Trophoblast cell (in vitro differentiated cells and primary cell): ENCODE measurements around the gene SPATA2L.

Experiments used
- DNase-seq, 2 donors: peaks; one replicate each; pipeline ENCODE4 v3.0.0-alpha.2; 2016
- H2AFZ ChIP-seq: 2 replicates; pipeline ENCODE4 v1.6.1; 2013; ENCODE audit warnings: low read length, moderate library complexity, mild to moderate bottlenecking; ENCODE audit not compliant: insufficient read depth, poor library complexity
- H2AK5ac ChIP-seq: 2 replicates; pipeline ENCODE4 v1.6.1; 2013; ENCODE audit warnings: mild to moderate bottlenecking, low read length
- H2BK120ac ChIP-seq: 2 replicates; pipeline ENCODE4 v1.6.1; 2013; ENCODE audit warnings: low read length, mild to moderate bottlenecking, moderate library complexity; ENCODE audit not compliant: insufficient read depth, poor library complexity
- H2BK12ac ChIP-seq: 2 replicates; pipeline ENCODE4 v1.6.1; 2013; ENCODE audit warnings: mild to moderate bottlenecking, low read length, moderate library complexity
- H2BK5ac ChIP-seq: 2 replicates; pipeline ENCODE4 v1.6.1; 2013; ENCODE audit warnings: low read length, low read depth, moderate library complexity, mild to moderate bottlenecking; ENCODE audit not compliant: poor library complexity
- H3K14ac ChIP-seq: 2 replicates; pipeline ENCODE4 v1.6.1; 2013; ENCODE audit warnings: mild to moderate bottlenecking, low read length
- H3K18ac ChIP-seq: 2 replicates; pipeline ENCODE4 v1.6.1; 2013; ENCODE audit warnings: mild to moderate bottlenecking, low read length
- H3K23ac ChIP-seq: 2 replicates; pipeline ENCODE4 v1.6.1; 2013; ENCODE audit warnings: low read length
- H3K27ac ChIP-seq: 2 replicates; pipeline ENCODE4 v1.5.1; 2013; ENCODE audit warnings: low read depth, mild to moderate bottlenecking, inconsistent platforms, low read length, moderate library complexity
- H3K27me3 ChIP-seq: 2 replicates; pipeline ENCODE4 v1.6.1; 2013; ENCODE audit warnings: inconsistent platforms, mild to moderate bottlenecking, low read length, moderate library complexity; ENCODE audit not compliant: insufficient read depth
- H3K36me3 ChIP-seq, 2 experiments: 1 replicate in 1 of 2; 2 replicates in 1 of 2; pipeline ENCODE4 v1.6.1; 2013; ENCODE audit warnings: low read length in 2 of 2, mild to moderate bottlenecking in 2 of 2, moderate library complexity in 1 of 2; ENCODE audit not compliant: insufficient read depth in 2 of 2, control insufficient read depth in 1 of 2
- H3K4ac ChIP-seq: 2 replicates; pipeline ENCODE4 v1.6.1; 2013; ENCODE audit warnings: low read depth, mild to moderate bottlenecking, low read length, moderate library complexity
- H3K4me1 ChIP-seq, 2 experiments: 1 replicate in 1 of 2; 2 replicates in 1 of 2; pipeline ENCODE4 v1.6.1; 2013; ENCODE audit warnings: low read length in 2 of 2, mild to moderate bottlenecking in 2 of 2, moderate library complexity in 1 of 2; ENCODE audit not compliant: insufficient read depth in 2 of 2, control insufficient read depth in 1 of 2
- H3K4me2 ChIP-seq: 2 replicates; pipeline ENCODE4 v1.6.1; 2013; ENCODE audit warnings: inconsistent platforms, mild to moderate bottlenecking, low read length, moderate library complexity
- H3K4me3 ChIP-seq: 2 replicates; pipeline ENCODE4 v1.5.1; 2013; ENCODE audit warnings: mild to moderate bottlenecking, low read depth, low read length, inconsistent platforms
- H3K79me1 ChIP-seq: one replicate; pipeline ENCODE4 v1.6.1; 2013; ENCODE audit warnings: low read length
- H3K79me2 ChIP-seq: 2 replicates; pipeline ENCODE4 v1.6.1; 2013; ENCODE audit warnings: low read length, mild to moderate bottlenecking; ENCODE audit not compliant: control insufficient read depth, insufficient read depth, poor library complexity
- H3K9ac ChIP-seq: 2 replicates; pipeline ENCODE4 v1.6.1; 2013; ENCODE audit warnings: mild to moderate bottlenecking, low read length
- H3K9me3 ChIP-seq: 2 replicates; pipeline ENCODE4 v1.6.1; 2013; ENCODE audit warnings: low read depth, mild to moderate bottlenecking, control low read depth, inconsistent platforms, low read length; ENCODE audit not compliant: insufficient read depth
- H4K12ac ChIP-seq: 2 replicates; pipeline ENCODE4 v1.6.1; 2013; ENCODE audit warnings: low read depth, mild to moderate bottlenecking, low read length, moderate library complexity
- H4K8ac ChIP-seq: 2 replicates; pipeline ENCODE4 v1.6.1; 2013; ENCODE audit warnings: low read depth, mild to moderate bottlenecking, low read length, moderate library complexity
- H4K91ac ChIP-seq: one replicate; pipeline ENCODE4 v1.6.1; 2013; ENCODE audit warnings: low read depth, mild to moderate bottlenecking, low read length, moderate library complexity
- WGBS: extraction: QIAGEN DNeasy Blood & Tissue Kit; methylation state at CpG from one replicate; pipeline ENCODE4 v1.1.7; 2013; ENCODE audit warnings: missing lambda C conversion rate; ENCODE audit not compliant: insufficient read length, insufficient coverage; ENCODE audit errors: extremely low coverage; 5-methylcytosine and 5-hydroxymethylcytosine counted together

Gene SPATA2L

DNA sequence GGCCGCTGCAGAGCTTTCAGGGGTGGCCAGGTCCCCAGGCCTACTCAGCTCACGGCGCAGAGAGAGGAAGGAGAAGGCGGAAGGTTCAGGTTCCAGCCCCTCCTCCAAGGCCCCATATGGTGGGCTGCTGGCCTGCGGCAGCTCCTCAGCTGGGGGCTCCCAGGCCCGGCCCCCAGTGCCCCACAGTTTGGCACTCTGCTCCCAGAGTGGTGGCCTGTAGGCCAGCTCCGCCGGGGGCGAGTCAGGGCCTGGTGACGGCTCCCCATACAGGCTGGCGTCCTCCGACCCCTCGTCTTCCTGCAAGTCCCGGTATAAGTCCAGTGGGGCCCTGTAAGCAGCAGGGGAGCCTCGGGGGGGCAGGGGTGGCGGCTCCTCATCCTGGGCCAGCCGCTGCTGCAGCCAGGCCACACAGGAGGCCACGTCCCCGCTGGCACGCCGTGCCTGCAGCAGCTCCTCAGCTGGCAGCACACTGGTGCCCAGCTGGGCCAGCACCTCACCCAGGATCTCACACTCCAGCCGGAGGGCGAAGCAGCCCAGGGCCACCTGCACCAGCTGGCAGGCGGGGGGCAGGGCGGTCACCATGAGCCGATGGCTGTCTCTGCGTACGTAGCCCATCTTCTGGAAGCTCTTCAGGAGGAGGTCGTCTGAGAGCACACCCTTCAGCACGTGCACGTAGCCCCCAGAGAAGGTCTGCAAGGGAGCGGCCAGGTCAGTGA lies 3.7 kb downstream of the SPATA2L start:
- no peak overlapping the region for H3K27ac ChIP-seq
- no peak overlapping the region for H3K18ac ChIP-seq
- peaks cover 11% of the 10 kb centered on the region for H3K79me1 ChIP-seq
- H3K4me2 ChIP-seq = no peak overlapping the region
- no peak overlapping the region for H3K4ac ChIP-seq
- no peak overlapping the region for H3K4me3 ChIP-seq
- peaks cover 48 to 50% of the 10 kb centered on the region in 2 experiments for H3K36me3 ChIP-seq
- no CpG with 5 or more reads among the region's 32 CpGs for WGBS
- H3K23ac ChIP-seq = no peak overlapping the region
- H3K14ac ChIP-seq = no peak overlapping the region
- H4K91ac ChIP-seq = no peak overlapping the region
- H3K27me3 ChIP-seq = no peaks in the 10 kb centered on the region
- no peak overlapping the region for H4K8ac ChIP-seq
- H2BK120ac ChIP-seq = no peak overlapping the region
- no peak overlapping the region for H2AFZ ChIP-seq
- DNase-seq = no peak
- no peak overlapping the region for H4K12ac ChIP-seq
- H2BK12ac ChIP-seq = no peak overlapping the region
- peaks cover 2% of the 10 kb centered on the region for H3K79me2 ChIP-seq
- H3K4me1 ChIP-seq = peaks cover 13 to 14% of the 10 kb centered on the region in 2 experiments
- H3K9me3 ChIP-seq = peaks cover 2% of the 10 kb centered on the region
- H2BK5ac ChIP-seq = no peak overlapping the region
- H3K9ac ChIP-seq = no peak overlapping the region
- H2AK5ac ChIP-seq = no peak overlapping the region

DNA sequence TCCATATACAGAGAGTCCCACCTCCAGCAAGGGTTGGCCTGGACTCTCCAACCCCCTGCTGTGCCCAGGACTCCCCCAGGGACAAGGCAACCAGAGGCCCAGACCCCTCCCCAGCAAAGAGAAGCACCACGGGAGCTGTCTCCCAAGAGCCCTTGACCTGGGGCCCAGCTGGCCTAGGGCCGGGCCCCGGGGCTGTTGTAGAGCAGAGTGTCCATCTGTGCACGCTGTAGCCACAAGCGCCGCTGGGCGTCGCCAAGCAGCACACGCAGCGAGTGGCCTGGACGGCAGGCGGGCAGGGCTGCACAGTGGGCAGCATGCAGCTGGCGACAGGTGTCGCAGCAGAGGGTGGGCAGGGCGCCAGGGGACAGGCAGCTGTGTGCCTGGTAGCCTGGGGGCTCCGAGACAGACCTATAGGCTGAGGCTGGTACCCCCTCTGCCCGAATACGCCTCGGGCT lies 4.3 kb downstream of the SPATA2L start:
- Histone ChIP-seq H3K36me3 (peaks cover 51 to 56% of the 10 kb centered on the region in 2 experiments), H2BK120ac (no peak overlapping the region), H3K9ac (no peak overlapping the region)

DNA sequence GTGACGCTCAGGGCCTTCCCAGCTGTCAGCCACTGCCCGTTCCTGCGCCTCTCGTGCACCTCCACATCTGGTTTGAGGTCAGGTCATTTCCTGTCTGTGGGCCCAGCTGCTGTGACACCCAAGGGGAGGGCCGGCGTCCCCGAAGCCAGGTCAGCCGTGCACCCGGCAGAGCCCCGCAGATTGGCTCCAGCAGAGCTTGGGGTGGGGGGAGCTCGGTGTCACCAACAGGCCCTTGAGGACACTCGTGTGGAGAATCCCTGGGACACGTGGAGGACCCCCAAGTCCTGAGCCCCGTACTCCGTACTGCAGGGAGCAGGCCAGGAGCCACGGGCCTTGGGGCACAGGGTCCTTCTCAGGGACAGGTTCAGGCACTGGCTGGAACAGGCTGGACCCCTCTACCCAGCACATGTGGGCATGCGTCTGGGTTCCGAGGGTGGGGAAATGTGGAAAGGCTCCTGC lies 4.8 kb downstream of the SPATA2L start:
- Histone ChIP-seq H2AK5ac (no peak overlapping the region), H3K4me3 (no peak overlapping the region), H2BK120ac (no peak overlapping the region), H2BK12ac (no peak overlapping the region), H3K4me2 (no peak overlapping the region), H3K4ac (no peak overlapping the region), H3K14ac (no peak overlapping the region), H4K91ac (no peak overlapping the region), H3K9me3 (peaks cover 2% of the 10 kb centered on the region), H3K79me1 (peaks cover 11% of the 10 kb centered on the region), H3K27me3 (no peaks in the 10 kb centered on the region), H2BK5ac (no peak overlapping the region), H3K4me1 (peaks cover 11 to 12% of the 10 kb centered on the region in 2 experiments), H3K36me3 (peaks cover 56 to 61% of the 10 kb centered on the region in 2 experiments), H4K8ac (no peak overlapping the region), H3K27ac (no peak overlapping the region), H3K79me2 (peaks cover 2% of the 10 kb centered on the region), H3K23ac (no peak overlapping the region), H3K9ac (no peak overlapping the region), H3K18ac (no peak overlapping the region), H2AFZ (no peak overlapping the region), H4K12ac (no peak overlapping the region)
- no CpG with 5 or more reads among the region's 18 CpGs for WGBS
- DNase-seq = no peak

More for the DNA sequence above, 4.3 kb downstream of the SPATA2L start:
- H2BK5ac ChIP-seq = no peak overlapping the region
- H4K91ac ChIP-seq = no peak overlapping the region
- no peak overlapping the region for H4K12ac ChIP-seq
- H3K4me3 ChIP-seq = no peak overlapping the region
- H2BK12ac ChIP-seq = no peak overlapping the region
- H3K23ac ChIP-seq = no peak overlapping the region
- no peak overlapping the region for H2AK5ac ChIP-seq
- H3K4ac ChIP-seq = no peak overlapping the region
- peaks cover 12 to 13% of the 10 kb centered on the region in 2 experiments for H3K4me1 ChIP-seq
- H3K79me2 ChIP-seq = peaks cover 2% of the 10 kb centered on the region
- peaks cover 2% of the 10 kb centered on the region for H3K9me3 ChIP-seq
- H3K18ac ChIP-seq = no peak overlapping the region
- no peak overlapping the region for H3K4me2 ChIP-seq
- no peak overlapping the region for H2AFZ ChIP-seq
- peaks cover 11% of the 10 kb centered on the region for H3K79me1 ChIP-seq
- no peak overlapping the region for H3K27ac ChIP-seq
- no peak overlapping the region for H3K14ac ChIP-seq
- DNase-seq = no peak
- no CpG with 5 or more reads among the region's 19 CpGs for WGBS
- H4K8ac ChIP-seq = no peak overlapping the region
- H3K27me3 ChIP-seq = no peaks in the 10 kb centered on the region

- Histone ChIP-seq H3K14ac (no peak overlapping the region), H3K27ac (no peak overlapping the region), H3K4me3 (no peak overlapping the region), H3K18ac (no peak overlapping the region), H3K4ac (no peak overlapping the region), H4K8ac (no peak overlapping the region), H4K91ac (no peak overlapping the region), H2BK12ac (no peak overlapping the region), H4K12ac (no peak overlapping the region), H3K79me1 (peaks cover 8% of the 10 kb centered on the region), H3K9me3 (peaks cover 2% of the 10 kb centered on the region), H2AFZ (no peak overlapping the region), H3K36me3 (peaks cover 62 to 66% of the 10 kb centered on the region in 2 experiments), H3K4me2 (no peak overlapping the region), H2BK5ac (no peak overlapping the region), H3K27me3 (no peaks in the 10 kb centered on the region), H3K79me2 (peaks cover 2% of the 10 kb centered on the region), H3K23ac (no peak overlapping the region), H3K4me1 (peaks cover 11 to 12% of the 10 kb centered on the region in 2 experiments), H3K9ac (no peak overlapping the region), H2AK5ac (no peak overlapping the region), H2BK120ac (no peak overlapping the region)
- no CpG with 5 or more reads among the region's 25 CpGs for WGBS
- DNase-seq = no peak
Observed at GRCh38 chr16:89695875-89696669, 5.4 kb downstream of the SPATA2L start.
